Measurements from ENCODE around the gene BRINP2. TPM values are rescaled to one million over a fixed set of nuclear protein-coding genes. Genes with fewer than 3 reads are reported as not detected.

The BRINP2 gene
- total RNA-seq, 6 experiments from 2014 or later, result 0.09 to 0.57 (median 0.36) TPM

- Histone ChIP-seq H3K36me3 (no peaks in the 10 kb centered on the region), H3K27me3 (no peaks in the 10 kb centered on the region), H3K27ac (no peak overlapping the region), H3K4me1 (no peaks in the 10 kb centered on the region), H3K4me3 (no peak overlapping the region), H3K9me3 (no peaks in the 10 kb centered on the region)
- DNase-seq (no peak), ATAC-seq (no peak)
- no peak for TF ChIP-seq CTCF (IDR thresholded peaks at IDR 0.05)
- no peak for TF ChIP-seq POLR2A (IDR thresholded peaks at IDR 0.05)
- WGBS (ENCODE audit: insufficient coverage, low coverage, low lambda C conversion rate, missing lambda C conversion rate), result 59% methylated on average over 2 of the region's 10 CpGs
- intact Hi-C loops (cut with DNase I), result no loop called here
Observed at GRCh38 chr1:177278626-177279390, 108.0 kb downstream of the BRINP2 start.

- intact Hi-C loops (cut with DNase I), result no loop called here
Observed at GRCh38 chr1:177281901-177282300, 111.1 kb downstream of the BRINP2 start.

GRCh38 chr1:177282976-177283375, 112.2 kb downstream of the BRINP2 start:
- Histone ChIP-seq H3K27me3 (no peaks in the 10 kb centered on the region), H3K27ac (no peak overlapping the region), H3K9me3 (no peaks in the 10 kb centered on the region), H3K36me3 (no peaks in the 10 kb centered on the region), H3K4me3 (no peak overlapping the region), H3K4me1 (no peaks in the 10 kb centered on the region)
- ATAC-seq (no peak), DNase-seq (no peak)
- WGBS (ENCODE audit: insufficient coverage, low coverage, low lambda C conversion rate, missing lambda C conversion rate), result 53% methylated on average over 1 of the region's 1 CpG
- TF ChIP-seq CTCF (IDR thresholded peaks at IDR 0.05), result no peak
- no peak for TF ChIP-seq POLR2A (IDR thresholded peaks at IDR 0.05)
- intact Hi-C loops (cut with DNase I), result no loop called here

More at GRCh38 chr1:177281901-177282300, 111.1 kb downstream of the BRINP2 start:
- DNase-seq, result no peak
- Histone ChIP-seq H3K4me1 (no peaks in the 10 kb centered on the region), H3K4me3 (no peak overlapping the region), H3K36me3 (no peaks in the 10 kb centered on the region), H3K27ac (no peak overlapping the region), H3K27me3 (no peaks in the 10 kb centered on the region), H3K9me3 (no peaks in the 10 kb centered on the region)
- no peak for TF ChIP-seq POLR2A (IDR thresholded peaks at IDR 0.05)
- no peak for TF ChIP-seq CTCF (IDR thresholded peaks at IDR 0.05)
- 64% methylated on average over 4 of the region's 5 CpGs for WGBS (ENCODE audit: insufficient coverage, low coverage, low lambda C conversion rate, missing lambda C conversion rate)
- ATAC-seq, result no peak

GRCh38 chr1:177283380-177283779, 112.6 kb downstream of the BRINP2 start:
- DNase-seq, result no peak
- Histone ChIP-seq H3K27ac (no peak overlapping the region), H3K36me3 (no peaks in the 10 kb centered on the region), H3K4me1 (no peaks in the 10 kb centered on the region), H3K9me3 (no peaks in the 10 kb centered on the region), H3K27me3 (no peaks in the 10 kb centered on the region), H3K4me3 (no peak overlapping the region)
- 54% methylated on average over 2 of the region's 2 CpGs for WGBS (ENCODE audit: insufficient coverage, low coverage, low lambda C conversion rate, missing lambda C conversion rate)
- intact Hi-C loops (cut with DNase I), result no loop called here
- no peak for ATAC-seq
- TF ChIP-seq POLR2A (IDR thresholded peaks at IDR 0.05) (no peak), CTCF (IDR thresholded peaks at IDR 0.05) (no peak)

Measured in right lobe of liver (tissue), 6 donors.